Measurements from ENCODE around the gene OR11H7. TPM values are rescaled to one million over a fixed set of nuclear protein-coding genes. Genes with fewer than 3 reads are reported as not detected.

The OR11H7 gene
- total and polyA plus RNA-seq, 2 donors (not counting 1 experiment from before 2014, with no cell fraction given), result not detected

Other genes starting within 250 kb of the OR11H7 start
- gene OR4Q2, start 226.8 kb upstream of the OR11H7 start, total RNA-seq, result not detected in 2 replicates
- not detected in 2 replicates for gene OR4Q2, start 226.8 kb upstream of the OR11H7 start, polyA plus RNA-seq
- not detected in 2 replicates for gene OR4K14, start 209.7 kb upstream of the OR11H7 start, total RNA-seq
- not detected in 2 replicates for gene OR4K14, start 209.7 kb upstream of the OR11H7 start, polyA plus RNA-seq
- not detected in 2 replicates for gene OR4K13, start 192.9 kb upstream of the OR11H7 start, total RNA-seq
- gene OR4K13, start 192.9 kb upstream of the OR11H7 start, polyA plus RNA-seq, result not detected in 2 replicates
- not detected in 2 replicates for gene OR4L1, start 168.9 kb upstream of the OR11H7 start, total RNA-seq
- gene OR4L1, start 168.9 kb upstream of the OR11H7 start, polyA plus RNA-seq, result not detected in 2 replicates
- not detected in 2 replicates for gene OR4K17, start 118.2 kb upstream of the OR11H7 start, total RNA-seq
- not detected in 2 replicates for gene OR4K17, start 118.2 kb upstream of the OR11H7 start, polyA plus RNA-seq
- not detected in 2 replicates for gene OR4N5, start 90.2 kb upstream of the OR11H7 start, total RNA-seq
- not detected in 2 replicates for gene OR4N5, start 90.2 kb upstream of the OR11H7 start, polyA plus RNA-seq
- not detected in 2 replicates for gene OR11G2, start 38.1 kb upstream of the OR11H7 start, total RNA-seq
- gene OR11G2, start 38.1 kb upstream of the OR11H7 start, polyA plus RNA-seq, result not detected in 2 replicates
- gene OR11H6, start 5.3 kb upstream of the OR11H7 start, total RNA-seq, result not detected in 2 replicates
- gene OR11H6, start 5.3 kb upstream of the OR11H7 start, polyA plus RNA-seq, result not detected in 2 replicates
- gene OR11H4, start 10.3 kb downstream of the OR11H7 start, total RNA-seq, result not detected in 2 replicates
- gene OR11H4, start 10.3 kb downstream of the OR11H7 start, polyA plus RNA-seq, result not detected in 2 replicates
- 20.0 and 22.0 TPM in 2 replicates for gene TTC5, start 77.0 kb downstream of the OR11H7 start, total RNA-seq
- 20.3 and 22.4 TPM in 2 replicates for gene TTC5, start 77.0 kb downstream of the OR11H7 start, polyA plus RNA-seq
- 77.5 and 110 TPM in 2 replicates for gene CCNB1IP1, start 104.3 kb downstream of the OR11H7 start, total RNA-seq
- 33.3 and 48.5 TPM in 2 replicates for gene CCNB1IP1, start 104.3 kb downstream of the OR11H7 start, polyA plus RNA-seq
- 5.6 and 6.6 TPM in 2 replicates for gene PARP2, start 114.7 kb downstream of the OR11H7 start, total RNA-seq
- 16.9 and 28.7 TPM in 2 replicates for gene PARP2, start 114.7 kb downstream of the OR11H7 start, polyA plus RNA-seq
- gene TEP1, start 184.5 kb downstream of the OR11H7 start, total RNA-seq, result 15.2 and 21.6 TPM in 2 replicates
- 7.4 and 10.5 TPM in 2 replicates for gene TEP1, start 184.5 kb downstream of the OR11H7 start, polyA plus RNA-seq
- 0.26 and 1.5 TPM in 2 replicates for gene KLHL33, start 207.2 kb downstream of the OR11H7 start, total RNA-seq
- 0.09 and 0.17 TPM in 2 replicates for gene KLHL33, start 207.2 kb downstream of the OR11H7 start, polyA plus RNA-seq
- gene OSGEP, start 225.8 kb downstream of the OR11H7 start, total RNA-seq, result 29.5 and 34.0 TPM in 2 replicates
- 18.1 and 26.2 TPM in 2 replicates for gene OSGEP, start 225.8 kb downstream of the OR11H7 start, polyA plus RNA-seq
- gene APEX1, start 226.2 kb downstream of the OR11H7 start, total RNA-seq, result 66.6 and 86.5 TPM in 2 replicates
- gene APEX1, start 226.2 kb downstream of the OR11H7 start, polyA plus RNA-seq, result 187 and 278 TPM in 2 replicates
- gene PIP4P1, start 232.5 kb downstream of the OR11H7 start, total RNA-seq, result 24.7 and 30.9 TPM in 2 replicates
- 34.9 and 39.5 TPM in 2 replicates for gene PIP4P1, start 232.5 kb downstream of the OR11H7 start, polyA plus RNA-seq
- gene PNP, start 240.4 kb downstream of the OR11H7 start, total RNA-seq, result 4.4 and 6.9 TPM in 2 replicates
- gene PNP, start 240.4 kb downstream of the OR11H7 start, polyA plus RNA-seq, result 25.7 and 54.5 TPM in 2 replicates